NCI-H1092 treated with DMSO at 0.1 percent for 48 hours (cell line): ENCODE measurements around the gene GLT8D2.

Experiments
- DNase-seq: peaks from one replicate; lab custom pipeline; 2025; lab: John Stamatoyannopoulos, UW

Gene GLT8D2

GRCh38 chr12:104000807-104001434 is 49.1 kb downstream of the GLT8D2 start:
- DNase-seq = no peak

- DNase-seq = no peak
Measured at GRCh38 chr12:103998976-103999375, 51.0 kb downstream of the GLT8D2 start.

GRCh38 chr12:103997286-103997900 is 52.6 kb downstream of the GLT8D2 start:
- DNase-seq = no peak

- DNase-seq = no peak
Measured at GRCh38 chr12:103996595-103996994, 53.4 kb downstream of the GLT8D2 start.

GRCh38 chr12:103994235-103994634 is 55.8 kb downstream of the GLT8D2 start:
- peak; percentile 35 for DNase-seq

- DNase-seq = no peak
Measured at GRCh38 chr12:103986829-103987228, 63.2 kb downstream of the GLT8D2 start.

GRCh38 chr12:103978384-103978982 is 71.5 kb downstream of the GLT8D2 start:
- no peak for DNase-seq

GRCh38 chr12:103975368-103975767 is 74.6 kb downstream of the GLT8D2 start:
- DNase-seq = no peak

GRCh38 chr12:103973909-103974308 is 76.1 kb downstream of the GLT8D2 start:
- no peak for DNase-seq

GRCh38 chr12:103969391-103969790 is 80.6 kb downstream of the GLT8D2 start:
- no peak for DNase-seq

GRCh38 chr12:103966736-103967135 is 83.3 kb downstream of the GLT8D2 start:
- DNase-seq = no peak

GRCh38 chr12:103965590-103966504 is 84.1 kb downstream of the GLT8D2 start, which contains the start of gene TDG:
TSS of gene TDG (plus strand) at chr12:103965872. CDS start at chr12:103966038, 166 bp downstream.
- peak; percentile 98 for DNase-seq

- no peak for DNase-seq
Measured at GRCh38 chr12:103965255-103965589, 84.8 kb downstream of the GLT8D2 start.

- no peak for DNase-seq
Measured at GRCh38 chr12:103964805-103965204, 85.2 kb downstream of the GLT8D2 start.

- DNase-seq = no peak
Measured at GRCh38 chr12:103962493-103962892, 87.5 kb downstream of the GLT8D2 start.

- no peak for DNase-seq
Measured at GRCh38 chr12:103960616-103961227, 89.3 kb downstream of the GLT8D2 start.

GRCh38 chr12:103958621-103959020 is 91.4 kb downstream of the GLT8D2 start:
- DNase-seq = no peak

- no peak for DNase-seq
Measured at GRCh38 chr12:103957865-103958388, 92.1 kb downstream of the GLT8D2 start.

GRCh38 chr12:103956509-103957027 is 93.4 kb downstream of the GLT8D2 start:
- DNase-seq = peak; percentile 36

GRCh38 chr12:103955811-103956508 is 94.0 kb downstream of the GLT8D2 start:
- no peak for DNase-seq

GRCh38 chr12:103952497-103952896 is 97.5 kb downstream of the GLT8D2 start:
- no peak for DNase-seq
